Lung (tissue), 12 donors: Measurements from ENCODE around the gene FYB1. TPM values are rescaled to one million over a fixed set of nuclear protein-coding genes. Genes with fewer than 3 reads are reported as not detected.

Experiments used
- ATAC-seq: fragments of 200-7000 bp; cut with Tn5 transposase; one replicate; pipeline ENCODE4 v1.9.1; 2020; ENCODE audit warnings: moderate number of reproducible peaks; ENCODE audit not compliant: insufficient read depth, low FRiP score
- DNase-seq, 3 donors: peaks; one replicate each; pipeline ENCODE4 v3.0.0-alpha.2; 2013 to 2017
- H3K27ac ChIP-seq, 2 donors: one replicate each; pipeline ENCODE4 v1.5.1; 2013; ENCODE audit warnings: mild to moderate bottlenecking in 2 of 2, moderate library complexity in 2 of 2, control low read depth in 1 of 2, inconsistent platforms in 1 of 2, low read depth in 1 of 2, low read length in 1 of 2
- H3K27me3 ChIP-seq, 3 donors: one replicate each; pipeline ENCODE4 v1.5.1; 2013; ENCODE audit warnings: low read length in 2 of 3; ENCODE audit not compliant: control insufficient read depth in 3 of 3, insufficient read depth in 3 of 3
- H3K36me3 ChIP-seq, 4 donors: one replicate each; pipeline ENCODE4 v1.5.1; 2013; ENCODE audit warnings: low read length in 4 of 4, mild to moderate bottlenecking in 1 of 4, moderate library complexity in 1 of 4; ENCODE audit not compliant: control insufficient read depth in 4 of 4, insufficient read depth in 4 of 4
- H3K4me1 ChIP-seq, 5 donors: one replicate each; pipeline ENCODE4 v1.5.1; 2013; ENCODE audit warnings: low read length in 5 of 5, mild to moderate bottlenecking in 2 of 5, moderate library complexity in 1 of 5; ENCODE audit not compliant: control insufficient read depth in 5 of 5, insufficient read depth in 5 of 5
- H3K4me3 ChIP-seq: one replicate; pipeline ENCODE4 v1.5.1; 2013; ENCODE audit warnings: mild to moderate bottlenecking, control low read depth, moderate library complexity
- H3K9ac ChIP-seq, 2 donors: one replicate each; pipeline ENCODE4 v1.5.1; 2013; ENCODE audit warnings: low read length in 2 of 2, control low read depth in 1 of 2; ENCODE audit not compliant: insufficient read depth in 1 of 2
- H3K9me3 ChIP-seq, 4 donors: one replicate each; pipeline ENCODE4 v1.5.1; 2013; ENCODE audit warnings: low read length in 3 of 4, mild to moderate bottlenecking in 1 of 4, moderate library complexity in 1 of 4; ENCODE audit not compliant: control insufficient read depth in 4 of 4, insufficient read depth in 3 of 4
- WGBS, 2 donors: extraction: QIAGEN DNeasy Blood & Tissue Kit; methylation state at CpG; one replicate each; pipeline ENCODE4 v1.1.7; 2013; 5-methylcytosine and 5-hydroxymethylcytosine counted together
- polyA plus RNA-seq, 2 donors: library from polyadenylated mRNA; stranded (reverse); fragments of 200-250 nt; gene quantifications; one replicate each; pipeline ENCODE4 v1.2.1, GENCODE V29; 2013
- total RNA-seq, 2 donors: library from RNA; depleted of rRNA in 1 of 2; stranded (reverse); fragments of >200 nt in 1 of 2; gene quantifications; one replicate each; pipeline ENCODE4 v1.2.1, GENCODE V29; 2014 to 2021
- TF ChIP-seq, protein P1 (sequence below): IDR thresholded peaks from 2 replicates; pipeline ENCODE4 v1.5.1; 2012; ENCODE audit warnings: mild to moderate bottlenecking; ENCODE audit errors: control extremely low read depth, extremely low read depth
- donor health status: control.
- donor health status: control.
- donor health status: Bipolar disorder and iron deficiency.
- donor health status: healthy.
- donor health status: DM: yes; HTN: yes; CAD: no.

Gene FYB1
- total and polyA plus RNA-seq, 4 donors = 4.5 to 51.4 (median 32.5) TPM

GRCh38 chr5:39193553-39194465 is 25.6 kb downstream of the FYB1 start:
- no peaks in the 10 kb centered on the region for H3K9me3 ChIP-seq
- no peaks in the 10 kb centered on the region for H3K36me3 ChIP-seq
- 73 to 80% methylated on average over 6 of the region's 6 CpGs for WGBS, 2 donors
- TF ChIP-seq, protein P1, sequence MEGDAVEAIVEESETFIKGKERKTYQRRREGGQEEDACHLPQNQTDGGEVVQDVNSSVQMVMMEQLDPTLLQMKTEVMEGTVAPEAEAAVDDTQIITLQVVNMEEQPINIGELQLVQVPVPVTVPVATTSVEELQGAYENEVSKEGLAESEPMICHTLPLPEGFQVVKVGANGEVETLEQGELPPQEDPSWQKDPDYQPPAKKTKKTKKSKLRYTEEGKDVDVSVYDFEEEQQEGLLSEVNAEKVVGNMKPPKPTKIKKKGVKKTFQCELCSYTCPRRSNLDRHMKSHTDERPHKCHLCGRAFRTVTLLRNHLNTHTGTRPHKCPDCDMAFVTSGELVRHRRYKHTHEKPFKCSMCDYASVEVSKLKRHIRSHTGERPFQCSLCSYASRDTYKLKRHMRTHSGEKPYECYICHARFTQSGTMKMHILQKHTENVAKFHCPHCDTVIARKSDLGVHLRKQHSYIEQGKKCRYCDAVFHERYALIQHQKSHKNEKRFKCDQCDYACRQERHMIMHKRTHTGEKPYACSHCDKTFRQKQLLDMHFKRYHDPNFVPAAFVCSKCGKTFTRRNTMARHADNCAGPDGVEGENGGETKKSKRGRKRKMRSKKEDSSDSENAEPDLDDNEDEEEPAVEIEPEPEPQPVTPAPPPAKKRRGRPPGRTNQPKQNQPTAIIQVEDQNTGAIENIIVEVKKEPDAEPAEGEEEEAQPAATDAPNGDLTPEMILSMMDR = no peak
- no peaks in the 10 kb centered on the region for H3K27me3 ChIP-seq
- H3K9ac ChIP-seq = no peak overlapping the region
- DNase-seq = no peak
- ATAC-seq = no peak
- no peak overlapping the region for H3K4me3 ChIP-seq
- H3K4me1 ChIP-seq = peaks cover 0 to 10% (median 0%) of the 10 kb centered on the region in 5 donors
- H3K27ac ChIP-seq = no peak overlapping the region

- no peak for ATAC-seq
Observed at GRCh38 chr5:39192450-39193160, 26.8 kb downstream of the FYB1 start.

GRCh38 chr5:39191216-39191615 is 28.1 kb downstream of the FYB1 start:
- 27 to 40% methylated on average over 6 of the region's 6 CpGs for WGBS, 2 donors
- no peak overlapping the region for H3K9ac ChIP-seq
- no peaks in the 10 kb centered on the region for H3K27me3 ChIP-seq
- no peak for DNase-seq
- no peak overlapping the region for H3K27ac ChIP-seq
- H3K9me3 ChIP-seq = no peaks in the 10 kb centered on the region
- H3K4me3 ChIP-seq = no peak overlapping the region
- H3K36me3 ChIP-seq = no peaks in the 10 kb centered on the region
- TF ChIP-seq, protein P1 = no peak
- H3K4me1 ChIP-seq = peaks cover 0 to 10% (median 0%) of the 10 kb centered on the region in 5 donors
- ATAC-seq = no peak

More at GRCh38 chr5:39192450-39193160, 26.8 kb downstream of the FYB1 start:
- Histone ChIP-seq H3K4me1 (peaks cover 0 to 10% (median 0%) of the 10 kb centered on the region in 5 donors), H3K9ac (no peak overlapping the region), H3K27ac (no peak overlapping the region), H3K36me3 (no peaks in the 10 kb centered on the region), H3K27me3 (no peaks in the 10 kb centered on the region), H3K9me3 (no peaks in the 10 kb centered on the region), H3K4me3 (no peak overlapping the region)
- no peak for DNase-seq
- TF ChIP-seq, protein P1 = no peak
- WGBS, 2 donors = 13 to 56% methylated on average over 2 of the region's 2 CpGs
